ENCODE measurements around the gene RASA3.
"Not testable (repeated sequence)": the region's sequence is repeated elsewhere in the genome, so short reads cannot be mapped to it uniquely, and the experiment has no call there.

Gene RASA3

GRCh38 chr13:114132419-114133121 lies at the start of gene RASA3:
Gene RASA3 (minus strand): TSS chr13:114132623. CDS start chr13:114132489, 134 bp downstream.
- DNase-seq, result peak; percentile 56

- DNase-seq, result no peak
Measured at GRCh38 chr13:114179087-114179658, 46.8 kb upstream of the RASA3 start, which contains the start of gene CFAP97D2. Gene CFAP97D2 (plus strand): TSS chr13:114179257. CDS start chr13:114179331, 74 bp downstream.

GRCh38 chr13:114177245-114178010 lies 45.0 kb upstream of the RASA3 start:
- DNase-seq, result no peak

GRCh38 chr13:114176359-114176902 lies 44.0 kb upstream of the RASA3 start:
- DNase-seq, result not testable (repeated sequence)

- DNase-seq, result no peak
Measured at GRCh38 chr13:114174529-114174961, 42.1 kb upstream of the RASA3 start.

- DNase-seq, result no peak
Measured at GRCh38 chr13:114173745-114174144, 41.3 kb upstream of the RASA3 start.

GRCh38 chr13:114173272-114173671 lies 40.8 kb upstream of the RASA3 start:
- no peak for DNase-seq

- no peak for DNase-seq
Measured at GRCh38 chr13:114167885-114168284, 35.5 kb upstream of the RASA3 start.

- DNase-seq, result no peak
Measured at GRCh38 chr13:114167426-114167825, 35.0 kb upstream of the RASA3 start.

GRCh38 chr13:114166381-114167131 lies 34.1 kb upstream of the RASA3 start:
- no peak for DNase-seq

- no peak for DNase-seq
Measured at GRCh38 chr13:114164681-114165429, 32.4 kb upstream of the RASA3 start.

- no peak for DNase-seq
Measured at GRCh38 chr13:114164053-114164452, 31.6 kb upstream of the RASA3 start.

- no peak for DNase-seq
Measured at GRCh38 chr13:114162533-114162922, 30.1 kb upstream of the RASA3 start.

GRCh38 chr13:114161644-114162532 lies 29.5 kb upstream of the RASA3 start:
- no peak for DNase-seq

- DNase-seq, result no peak
Measured at GRCh38 chr13:114161028-114161556, 28.7 kb upstream of the RASA3 start.

- DNase-seq, result not testable (repeated sequence)
Measured at GRCh38 chr13:114158869-114159666, 26.6 kb upstream of the RASA3 start.

GRCh38 chr13:114157869-114158495 lies 25.6 kb upstream of the RASA3 start:
- no peak for DNase-seq

- no peak for DNase-seq
Measured at GRCh38 chr13:114155926-114156883, 23.8 kb upstream of the RASA3 start.

Data from activated naive CD4-positive, alpha-beta T cell treated with anti-CD3 and anti-CD28 coated beads, Interleukin-2, amount 50 U/mL, for 16 hours (primary cell).